Gastroesophageal sphincter (tissue), 3 donors: ENCODE measurements around the gene TEX48.

Experiments used
- POLR2A ChIP-seq, 2 donors: fragments of 450-650 bp; IDR thresholded peaks; one replicate each; pipeline ENCODE4 v1.6.1; 2017; ENCODE audit warnings: antibody characterized with exemption in 2 of 2, mild to moderate bottlenecking in 2 of 2, moderate library complexity in 1 of 2
- POLR2AphosphoS5 ChIP-seq: sonication (generic); formaldehyde crosslinking; IDR thresholded peaks from one replicate; pipeline ENCODE4 v1.6.1; 2017; ENCODE audit warnings: antibody characterized with exemption
- TF ChIP-seq, protein P1 (sequence below), 4 experiments: fragments of 200-600 bp in 2 of 4; fragments of 450-650 bp in 2 of 4; sonication (generic) in 1 of 4; IDR thresholded peaks; one replicate each; pipeline ENCODE4 v1.5.1; 2017 to 2019; ENCODE audit warnings: antibody characterized with exemption in 4 of 4, mild to moderate bottlenecking in 2 of 4, moderate library complexity in 2 of 4

DNA sequence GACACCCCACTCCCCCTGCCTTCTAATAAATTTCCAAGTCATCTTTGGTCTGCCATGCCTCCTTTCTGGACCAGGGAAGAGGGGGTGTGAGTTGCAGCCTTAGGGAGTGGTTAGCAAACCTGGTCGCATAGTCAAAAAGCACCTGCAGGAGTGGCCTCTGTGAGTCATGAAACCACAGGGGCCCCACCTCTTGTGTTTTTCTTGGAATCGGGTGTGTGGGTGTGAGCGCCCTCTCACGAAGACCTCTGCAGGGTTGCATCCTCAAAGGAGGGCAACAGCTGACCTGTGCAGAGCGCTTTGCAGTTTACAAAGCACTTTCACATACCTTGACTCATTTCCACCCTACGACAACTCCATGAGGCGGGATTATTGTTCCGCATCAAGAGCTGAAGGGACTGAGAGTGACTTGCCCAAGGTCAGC, 36.8 kb upstream of the TEX48 start:
- TF ChIP-seq, protein P1, sequence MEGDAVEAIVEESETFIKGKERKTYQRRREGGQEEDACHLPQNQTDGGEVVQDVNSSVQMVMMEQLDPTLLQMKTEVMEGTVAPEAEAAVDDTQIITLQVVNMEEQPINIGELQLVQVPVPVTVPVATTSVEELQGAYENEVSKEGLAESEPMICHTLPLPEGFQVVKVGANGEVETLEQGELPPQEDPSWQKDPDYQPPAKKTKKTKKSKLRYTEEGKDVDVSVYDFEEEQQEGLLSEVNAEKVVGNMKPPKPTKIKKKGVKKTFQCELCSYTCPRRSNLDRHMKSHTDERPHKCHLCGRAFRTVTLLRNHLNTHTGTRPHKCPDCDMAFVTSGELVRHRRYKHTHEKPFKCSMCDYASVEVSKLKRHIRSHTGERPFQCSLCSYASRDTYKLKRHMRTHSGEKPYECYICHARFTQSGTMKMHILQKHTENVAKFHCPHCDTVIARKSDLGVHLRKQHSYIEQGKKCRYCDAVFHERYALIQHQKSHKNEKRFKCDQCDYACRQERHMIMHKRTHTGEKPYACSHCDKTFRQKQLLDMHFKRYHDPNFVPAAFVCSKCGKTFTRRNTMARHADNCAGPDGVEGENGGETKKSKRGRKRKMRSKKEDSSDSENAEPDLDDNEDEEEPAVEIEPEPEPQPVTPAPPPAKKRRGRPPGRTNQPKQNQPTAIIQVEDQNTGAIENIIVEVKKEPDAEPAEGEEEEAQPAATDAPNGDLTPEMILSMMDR (IDR thresholded peaks at IDR 0.05), result no peak
- TF ChIP-seq POLR2A (IDR thresholded peaks at IDR 0.05) (no peak), POLR2AphosphoS5 (no peak)
